DND-41 (cell line): ENCODE measurements around the gene TNNT2.

Experiments
- ATAC-seq: fragments of 200-7000 bp; cut with Tn5 transposase; 3 replicates; pipeline ENCODE4 v1.9.1; 2021; ENCODE audit warnings: low read depth; ENCODE audit not compliant: insufficient read depth
- DNase-seq: peaks from one replicate; pipeline ENCODE4 v3.0.0-alpha.2; 2020
- H2AFZ ChIP-seq: 2 replicates; pipeline ENCODE4 v1.6.0; 2012; ENCODE audit warnings: low read depth, low read length
- H3K27ac ChIP-seq: 2 replicates; pipeline ENCODE4 v1.5.1; 2012; ENCODE audit warnings: low read length, inconsistent platforms
- H3K27me3 ChIP-seq: fragments of 200-600 bp; sonication (generic); 2 replicates; pipeline ENCODE4 v1.6.0; 2012; ENCODE audit warnings: low read length, mild to moderate bottlenecking, inconsistent platforms; ENCODE audit not compliant: insufficient read depth, poor library complexity
- H3K36me3 ChIP-seq: 2 replicates; pipeline ENCODE4 v1.5.1; 2012; ENCODE audit warnings: low read length, inconsistent platforms; ENCODE audit not compliant: insufficient read depth
- H3K4me1 ChIP-seq: 2 replicates; pipeline ENCODE4 v1.5.1; 2012; ENCODE audit warnings: mild to moderate bottlenecking, low read length; ENCODE audit not compliant: insufficient read depth
- H3K4me2 ChIP-seq: 2 replicates; pipeline ENCODE4 v1.6.0; 2012; ENCODE audit warnings: mild to moderate bottlenecking, moderate library complexity, low read length, inconsistent platforms; ENCODE audit not compliant: insufficient read depth
- H3K4me3 ChIP-seq, 2 experiments: fragments of 200-600 bp in 1 of 2; shearing (Covaris generic) in 1 of 2; 2 replicates each; pipeline ENCODE4 v1.5.1; 2012 to 2016; ENCODE audit warnings: inconsistent platforms in 2 of 2, low read length in 2 of 2, mild to moderate bottlenecking in 2 of 2, low read depth in 1 of 2, moderate library complexity in 1 of 2
- H3K79me2 ChIP-seq: 2 replicates; pipeline ENCODE4 v1.6.0; 2012; ENCODE audit warnings: low read length, inconsistent platforms; ENCODE audit not compliant: insufficient read depth
- H3K9ac ChIP-seq: 2 replicates; pipeline ENCODE4 v1.6.0; 2012; ENCODE audit warnings: low read depth, mild to moderate bottlenecking, inconsistent platforms, low read length, moderate library complexity
- H3K9me3 ChIP-seq: 2 replicates; pipeline ENCODE4 v1.5.1; 2012; ENCODE audit warnings: low read length, moderate library complexity, mild to moderate bottlenecking, inconsistent platforms; ENCODE audit not compliant: insufficient read depth, severe bottlenecking
- H4K20me1 ChIP-seq: 2 replicates; pipeline ENCODE4 v1.6.0; 2012; ENCODE audit warnings: low read length; ENCODE audit not compliant: insufficient read depth
- EZH2 ChIP-seq: IDR thresholded peaks from 3 replicates; pipeline ENCODE4 v1.6.1; 2012; ENCODE audit warnings: borderline replicate concordance, low read depth, mild to moderate bottlenecking, moderate library complexity, low read length, inconsistent platforms; ENCODE audit not compliant: severe bottlenecking
- TF ChIP-seq, protein P1 (sequence below): IDR thresholded peaks from 2 replicates; pipeline ENCODE4 v1.5.1; 2012; ENCODE audit warnings: borderline replicate concordance, low read length, moderate library complexity, mild to moderate bottlenecking; ENCODE audit not compliant: poor library complexity, severe bottlenecking; ENCODE audit errors: extremely low read depth

TNNT2 gene

DNA sequence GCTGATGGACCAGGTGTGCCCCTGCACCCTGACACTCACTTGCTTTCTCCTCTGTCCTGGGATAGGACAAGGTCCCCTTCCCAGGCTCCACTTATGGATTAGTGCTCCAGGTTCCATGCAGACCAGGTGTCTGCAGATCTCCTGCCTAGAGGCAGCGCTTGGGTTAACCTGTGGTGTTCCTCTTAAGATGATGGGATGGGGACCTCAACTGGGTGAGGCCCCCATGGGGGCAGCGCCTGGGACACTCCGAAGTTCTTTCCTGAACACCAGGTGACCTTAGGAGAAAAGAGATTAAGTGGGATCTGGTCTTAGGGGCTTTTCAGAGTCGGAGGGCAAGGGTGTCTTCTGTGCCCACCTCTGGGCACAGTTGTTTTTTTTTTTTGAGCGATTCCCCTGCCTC lies 21.2 kb downstream of the TNNT2 start:
- ATAC-seq = no peak
- no peak overlapping the region for H3K27ac ChIP-seq

DNA sequence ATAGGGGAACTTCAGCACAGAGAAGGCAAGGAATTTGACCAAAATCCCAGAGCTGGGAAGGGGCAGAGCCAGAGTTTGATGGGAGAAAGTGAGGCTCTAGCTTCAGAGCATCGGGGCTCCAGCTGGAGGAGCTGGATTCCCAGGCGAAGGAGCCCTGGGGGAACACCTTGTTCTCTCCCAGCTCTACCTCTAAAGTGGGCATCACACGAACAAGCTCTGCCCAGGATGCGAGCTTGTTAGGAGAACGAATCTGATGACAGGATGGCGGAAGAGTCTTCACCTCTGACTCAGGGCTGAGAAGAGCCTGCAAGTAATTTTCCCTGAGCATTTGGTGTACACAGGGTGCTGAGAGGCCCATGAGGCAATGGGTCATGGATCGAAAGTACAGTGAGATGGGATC lies 22.0 kb downstream of the TNNT2 start:
- no peak for TF ChIP-seq EZH2
- TF ChIP-seq, protein P1, sequence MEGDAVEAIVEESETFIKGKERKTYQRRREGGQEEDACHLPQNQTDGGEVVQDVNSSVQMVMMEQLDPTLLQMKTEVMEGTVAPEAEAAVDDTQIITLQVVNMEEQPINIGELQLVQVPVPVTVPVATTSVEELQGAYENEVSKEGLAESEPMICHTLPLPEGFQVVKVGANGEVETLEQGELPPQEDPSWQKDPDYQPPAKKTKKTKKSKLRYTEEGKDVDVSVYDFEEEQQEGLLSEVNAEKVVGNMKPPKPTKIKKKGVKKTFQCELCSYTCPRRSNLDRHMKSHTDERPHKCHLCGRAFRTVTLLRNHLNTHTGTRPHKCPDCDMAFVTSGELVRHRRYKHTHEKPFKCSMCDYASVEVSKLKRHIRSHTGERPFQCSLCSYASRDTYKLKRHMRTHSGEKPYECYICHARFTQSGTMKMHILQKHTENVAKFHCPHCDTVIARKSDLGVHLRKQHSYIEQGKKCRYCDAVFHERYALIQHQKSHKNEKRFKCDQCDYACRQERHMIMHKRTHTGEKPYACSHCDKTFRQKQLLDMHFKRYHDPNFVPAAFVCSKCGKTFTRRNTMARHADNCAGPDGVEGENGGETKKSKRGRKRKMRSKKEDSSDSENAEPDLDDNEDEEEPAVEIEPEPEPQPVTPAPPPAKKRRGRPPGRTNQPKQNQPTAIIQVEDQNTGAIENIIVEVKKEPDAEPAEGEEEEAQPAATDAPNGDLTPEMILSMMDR = no peak
- no peaks in the 10 kb centered on the region for H4K20me1 ChIP-seq
- H3K4me1 ChIP-seq = no peaks in the 10 kb centered on the region
- H3K79me2 ChIP-seq = no peaks in the 10 kb centered on the region
- no peak overlapping the region for H3K4me2 ChIP-seq
- no peaks in the 10 kb centered on the region for H3K27me3 ChIP-seq
- H3K4me3 ChIP-seq = no peak overlapping the region
- no peaks in the 10 kb centered on the region for H3K9me3 ChIP-seq
- no peak overlapping the region for H3K9ac ChIP-seq
- DNase-seq (no peak), ATAC-seq (no peak)
- H2AFZ ChIP-seq = no peak overlapping the region
- no peak overlapping the region for H3K27ac ChIP-seq
- H3K36me3 ChIP-seq = no peaks in the 10 kb centered on the region

More for the DNA sequence above, 21.2 kb downstream of the TNNT2 start:
- Histone ChIP-seq H3K4me1 (no peaks in the 10 kb centered on the region), H3K79me2 (no peaks in the 10 kb centered on the region), H4K20me1 (no peaks in the 10 kb centered on the region), H3K4me3 (no peak overlapping the region), H3K4me2 (no peak overlapping the region), H3K9me3 (no peaks in the 10 kb centered on the region), H3K27me3 (no peaks in the 10 kb centered on the region), H3K9ac (no peak overlapping the region), H2AFZ (no peak overlapping the region), H3K36me3 (no peaks in the 10 kb centered on the region)
- no peak for DNase-seq
- no peak for TF ChIP-seq EZH2
- TF ChIP-seq, protein P1 = no peak

DNA sequence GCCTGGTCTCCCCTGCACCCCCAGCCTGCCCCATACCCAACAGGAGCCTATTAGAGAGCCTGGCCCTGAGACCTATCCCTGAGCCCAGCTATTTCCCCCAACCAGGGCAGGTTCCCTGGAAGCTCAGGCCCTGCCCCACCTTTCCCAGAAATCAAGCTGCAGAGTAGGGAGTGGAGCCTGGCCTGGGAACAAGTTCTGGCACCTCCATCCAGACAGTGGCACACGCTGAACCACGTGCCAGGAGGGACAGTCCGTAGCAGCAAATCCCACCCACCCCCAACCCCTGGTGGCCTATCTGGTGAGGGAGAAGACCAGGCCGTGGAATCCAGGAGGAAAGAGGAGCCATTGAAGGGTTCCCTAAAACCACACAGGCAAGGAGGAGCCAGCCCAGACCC lies 22.6 kb downstream of the TNNT2 start:
- DNase-seq (no peak), ATAC-seq (no peak)
- Histone ChIP-seq H3K9ac (no peak overlapping the region), H3K4me2 (no peak overlapping the region), H3K27ac (no peak overlapping the region), H3K36me3 (no peaks in the 10 kb centered on the region), H3K79me2 (no peaks in the 10 kb centered on the region), H3K4me3 (no peak overlapping the region), H4K20me1 (no peaks in the 10 kb centered on the region), H2AFZ (no peak overlapping the region), H3K9me3 (no peaks in the 10 kb centered on the region), H3K4me1 (no peaks in the 10 kb centered on the region), H3K27me3 (no peaks in the 10 kb centered on the region)
- TF ChIP-seq EZH2 = no peak
- TF ChIP-seq, protein P1 = no peak
